NOMO-1 (cell line): ENCODE results near the gene TERC.
A peak's percentile ranks its signal among the peaks of the same experiment; 100 is the strongest.

Experiments
- DNase-seq, 2 experiments: peaks; one replicate each; lab custom pipeline; 2025; ENCODE audit not compliant: unreplicated experiment in 2 of 2; lab: John Stamatoyannopoulos, UW

Gene TERC

GRCh38 chr3:169764882-169765612 is at the start of gene TERC:
TERC (minus strand) TSS chr3:169765060.
- peak; percentile 84 to 93 for DNase-seq

- DNase-seq, result peak; percentile 71 to 80
These were observed 49.1 kb upstream of the TERC start for GRCh38 chr3:169813757-169814517.

GRCh38 chr3:169813278-169813677 is 48.4 kb upstream of the TERC start:
- no peak for DNase-seq

GRCh38 chr3:169812332-169813235 is 47.7 kb upstream of the TERC start, which contains the start of the genes LRRC34 and LRRIQ4:
LRRC34 (minus strand) TSS chr3:169812904; CDS start chr3:169812548, 356 bp downstream.
LRRIQ4 (plus strand) TSS chr3:169812870; CDS start chr3:169821922, 9,052 bp downstream.
- DNase-seq, result peak; percentile 28 to 38

GRCh38 chr3:169811631-169812331 is 46.9 kb upstream of the TERC start:
- DNase-seq, result no peak

- DNase-seq, result no peak
These were observed 44.5 kb upstream of the TERC start for GRCh38 chr3:169809230-169809795.

- no peak for DNase-seq
These were observed 39.8 kb upstream of the TERC start for GRCh38 chr3:169804681-169805080.

- DNase-seq, result no peak
These were observed 27.5 kb upstream of the TERC start for GRCh38 chr3:169792359-169792758.

GRCh38 chr3:169790687-169791429 is 26.0 kb upstream of the TERC start:
- no peak for DNase-seq

- DNase-seq, result no peak
These were observed 25.4 kb upstream of the TERC start for GRCh38 chr3:169790219-169790618.

GRCh38 chr3:169787791-169788190 is 22.9 kb upstream of the TERC start:
- no peak for DNase-seq

- DNase-seq, result no peak
These were observed 22.3 kb upstream of the TERC start for GRCh38 chr3:169787120-169787519.

- no peak for DNase-seq
These were observed 16.5 kb upstream of the TERC start for GRCh38 chr3:169781209-169781855.

- no peak for DNase-seq
These were observed 15.9 kb upstream of the TERC start for GRCh38 chr3:169780742-169781141.

GRCh38 chr3:169777822-169778221 is 13.0 kb upstream of the TERC start:
- DNase-seq, result no peak

GRCh38 chr3:169774186-169774585 is 9.3 kb upstream of the TERC start:
- DNase-seq, result no peak

- peak; percentile 92 to 96 for DNase-seq
These were observed 8.3 kb upstream of the TERC start, which contains the start of gene MYNN for GRCh38 chr3:169772897-169773816. MYNN (plus strand) TSS chr3:169773396; CDS start chr3:169774296, 900 bp downstream.
